PC-9 (cell line): ENCODE results near the gene OR2A5. TPM values are rescaled to one million over a fixed set of nuclear protein-coding genes. Genes with fewer than 3 reads are reported as not detected.

Source experiments
- BruUV-seq: library from RNA; stranded (reverse); fragments of 400-500 nt; replicated peaks from 2 replicates; lab custom pipeline; 2021; lab: Mats Ljungman, UMichigan
- CTCF ChIA-PET: fragments of 300-600 bp; sonication (Branson Sonifier 250); formaldehyde crosslinking; loops from one replicate; lab custom pipeline; 2022; ENCODE audit warnings: antibody characterized with exemption; lab: Charles Lee
- POLR2A ChIA-PET: fragments of 300-600 bp; sonication (Branson Sonifier 250); formaldehyde crosslinking; loops from one replicate; lab custom pipeline; 2022; ENCODE audit warnings: antibody characterized with exemption; ENCODE audit not compliant: unreplicated experiment; lab: Charles Lee
- DNase-seq, 2 experiments: peaks; one replicate each; pipeline versions ENCODE4 v3.0.0 to v3.0.0-alpha.2; 2015 to 2022; ENCODE audit warnings: mixed read lengths in 1 of 2
- H2AFZ ChIP-seq: fragments of 200-600 bp; sonication (generic); 2 replicates; pipeline ENCODE4 v1.8.1; 2017; ENCODE audit warnings: antibody characterized with exemption
- H3F3A ChIP-seq: fragments of 200-600 bp; sonication (generic); 2 replicates; pipeline ENCODE4 v1.8.1; 2017; ENCODE audit warnings: antibody characterized with exemption, mild to moderate bottlenecking, low read depth; ENCODE audit not compliant: insufficient read depth
- H3K27ac ChIP-seq: fragments of 200-600 bp; sonication (generic); 2 replicates; pipeline ENCODE4 v1.6.1; 2016; ENCODE audit warnings: mixed run types
- H3K27me3 ChIP-seq: fragments of 200-600 bp; sonication (generic); 2 replicates; pipeline ENCODE4 v1.6.1; 2016; ENCODE audit warnings: low read depth, mixed run types; ENCODE audit not compliant: insufficient read depth
- H3K36me3 ChIP-seq: fragments of 200-600 bp; sonication (generic); 2 replicates; pipeline ENCODE4 v1.6.1; 2016; ENCODE audit warnings: low read depth, mixed run types
- H3K4me1 ChIP-seq: fragments of 200-600 bp; sonication (generic); replicated peaks from 2 replicates; pipeline ENCODE4 v1.6.1; 2016; ENCODE audit warnings: mixed run types; ENCODE audit not compliant: insufficient read depth
- H3K4me2 ChIP-seq: fragments of 200-600 bp; sonication (generic); 2 replicates; pipeline ENCODE4 v1.6.1; 2017; ENCODE audit warnings: mixed run types
- H3K4me3 ChIP-seq: fragments of 200-600 bp; sonication (generic); 2 replicates; pipeline ENCODE4 v1.6.1; 2016; ENCODE audit warnings: mixed run types
- H3K79me2 ChIP-seq: fragments of 200-600 bp; sonication (generic); 2 replicates; pipeline ENCODE4 v1.6.1; 2017; ENCODE audit warnings: low read depth, mixed run types
- H3K9me2 ChIP-seq: fragments of 200-600 bp; sonication (generic); 2 replicates; pipeline ENCODE4 v1.8.1; 2017; ENCODE audit warnings: mild to moderate bottlenecking; ENCODE audit not compliant: insufficient read depth
- H3K9me3 ChIP-seq: fragments of 200-600 bp; sonication (generic); 2 replicates; pipeline ENCODE4 v1.8.1; 2016; ENCODE audit warnings: low read depth; ENCODE audit not compliant: insufficient read depth
- H4K20me1 ChIP-seq: fragments of 200-600 bp; sonication (generic); 2 replicates; pipeline ENCODE4 v1.8.1; 2017; ENCODE audit not compliant: insufficient read depth
- EZH2 ChIP-seq: fragments of 200-600 bp; sonication (generic); IDR thresholded peaks from 2 replicates; pipeline ENCODE4 v1.8.0; 2017; ENCODE audit warnings: antibody characterized with exemption, low read depth
- intact Hi-C: fragments of 100-400 bp; cut with micrococcal nuclease; formaldehyde crosslinking; loops from one replicate; pipeline ENCODE4 v1.10.0; 2022; ENCODE audit not compliant: unreplicated experiment
- total RNA-seq: library from RNA; stranded (reverse); gene quantifications from 2 replicates; pipeline ENCODE4 v1.2.3, GENCODE V29; 2021
- TF ChIP-seq, protein P1 (sequence below): fragments of 200-600 bp; sonication (generic); conservative IDR thresholded peaks from 2 replicates; pipeline ENCODE4 v1.6.1; 2017; ENCODE audit warnings: mixed run types, antibody characterized with exemption, mild to moderate bottlenecking, moderate library complexity

OR2A5 gene
- total RNA-seq, 1 experiment from 2014 or later, result not detected

DNA sequence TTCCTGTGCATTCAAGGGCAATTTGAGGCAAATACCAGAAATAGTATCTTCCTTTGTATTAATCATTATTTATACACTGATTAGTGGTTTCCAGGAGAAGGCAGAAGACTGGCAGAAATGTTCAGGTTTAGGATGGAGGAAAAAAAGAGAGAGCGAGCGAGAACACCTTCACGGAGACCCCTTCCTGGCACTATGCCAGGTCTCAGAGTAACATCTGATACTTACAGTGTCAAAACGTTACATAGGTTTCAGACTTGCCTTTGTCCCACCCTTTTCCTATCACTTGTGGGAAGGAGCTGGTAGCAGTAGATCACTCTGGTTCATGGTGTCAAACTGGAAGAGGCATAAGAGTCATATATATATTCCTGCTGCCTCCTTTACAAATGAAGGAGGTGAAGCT lies 38.0 kb downstream of the OR2A5 start:
- intact Hi-C loops, result no loop called here
- no peaks in the 10 kb centered on the region for H3K79me2 ChIP-seq
- TF ChIP-seq, protein P1, sequence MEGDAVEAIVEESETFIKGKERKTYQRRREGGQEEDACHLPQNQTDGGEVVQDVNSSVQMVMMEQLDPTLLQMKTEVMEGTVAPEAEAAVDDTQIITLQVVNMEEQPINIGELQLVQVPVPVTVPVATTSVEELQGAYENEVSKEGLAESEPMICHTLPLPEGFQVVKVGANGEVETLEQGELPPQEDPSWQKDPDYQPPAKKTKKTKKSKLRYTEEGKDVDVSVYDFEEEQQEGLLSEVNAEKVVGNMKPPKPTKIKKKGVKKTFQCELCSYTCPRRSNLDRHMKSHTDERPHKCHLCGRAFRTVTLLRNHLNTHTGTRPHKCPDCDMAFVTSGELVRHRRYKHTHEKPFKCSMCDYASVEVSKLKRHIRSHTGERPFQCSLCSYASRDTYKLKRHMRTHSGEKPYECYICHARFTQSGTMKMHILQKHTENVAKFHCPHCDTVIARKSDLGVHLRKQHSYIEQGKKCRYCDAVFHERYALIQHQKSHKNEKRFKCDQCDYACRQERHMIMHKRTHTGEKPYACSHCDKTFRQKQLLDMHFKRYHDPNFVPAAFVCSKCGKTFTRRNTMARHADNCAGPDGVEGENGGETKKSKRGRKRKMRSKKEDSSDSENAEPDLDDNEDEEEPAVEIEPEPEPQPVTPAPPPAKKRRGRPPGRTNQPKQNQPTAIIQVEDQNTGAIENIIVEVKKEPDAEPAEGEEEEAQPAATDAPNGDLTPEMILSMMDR, result no peak
- no peak for TF ChIP-seq EZH2
- 0 out of 2 replicates have a peak, but pooled peaks cover 4% of the 10 kb centered on the region for H3K9me3 ChIP-seq
- no TSS peak for BruUV-seq
- H3F3A ChIP-seq, result no peaks in the 10 kb centered on the region
- no peaks in the 10 kb centered on the region for H3K9me2 ChIP-seq
- no peaks in the 10 kb centered on the region for H3K27me3 ChIP-seq
- H3K4me3 ChIP-seq, result no peak overlapping the region
- H3K4me2 ChIP-seq, result no peak overlapping the region
- POLR2A ChIA-PET, result no interaction called here
- no peaks in the 10 kb centered on the region for H3K4me1 ChIP-seq
- H3K27ac ChIP-seq, result no peak overlapping the region
- no peak for DNase-seq
- no peaks in the 10 kb centered on the region; the same call in 1 of the 2 replicates for H4K20me1 ChIP-seq
- CTCF ChIA-PET, result no interaction called here
- no peak overlapping the region for H2AFZ ChIP-seq
- no peaks in the 10 kb centered on the region for H3K36me3 ChIP-seq

DNA sequence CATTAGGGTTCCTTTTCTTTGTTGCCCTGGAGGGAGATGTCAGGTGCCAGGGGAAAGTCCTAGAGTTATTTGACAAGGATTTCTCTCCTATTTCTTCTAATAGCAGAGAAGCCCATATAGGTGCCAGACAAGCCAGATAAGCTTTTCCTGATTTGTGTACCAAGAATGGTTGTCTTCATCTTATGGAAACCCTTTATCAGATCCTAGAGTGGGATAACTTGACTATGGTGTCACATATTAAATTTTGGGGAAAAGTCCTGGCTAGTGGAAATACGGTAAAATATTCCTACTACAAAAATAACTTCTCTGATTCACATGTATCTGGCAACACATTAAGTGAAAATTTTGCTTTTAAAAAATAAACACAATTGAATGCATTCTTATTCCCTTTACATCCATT lies 38.5 kb downstream of the OR2A5 start:
- H3K9me3 ChIP-seq, result 0 out of 2 replicates have a peak, but pooled peaks cover 4% of the 10 kb centered on the region
- H3K4me1 ChIP-seq, result no peaks in the 10 kb centered on the region
- no TSS peak for BruUV-seq
- no peaks in the 10 kb centered on the region for H3K36me3 ChIP-seq
- no peak overlapping the region for H3K4me2 ChIP-seq
- ChIA-PET CTCF (no interaction called here), POLR2A (no interaction called here)
- H3K27ac ChIP-seq, result no peak overlapping the region
- intact Hi-C loops, result no loop called here
- no peak for DNase-seq
- H2AFZ ChIP-seq, result no peak overlapping the region
- H3K4me3 ChIP-seq, result no peak overlapping the region
- H3K27me3 ChIP-seq, result no peaks in the 10 kb centered on the region
- no peaks in the 10 kb centered on the region; the same call in 1 of the 2 replicates for H3K9me2 ChIP-seq
- H3K79me2 ChIP-seq, result no peaks in the 10 kb centered on the region
- no peak for TF ChIP-seq EZH2
- TF ChIP-seq, protein P1, result no peak
- H3F3A ChIP-seq, result no peaks in the 10 kb centered on the region
- no peaks in the 10 kb centered on the region; the same call in 1 of the 2 replicates for H4K20me1 ChIP-seq

DNA sequence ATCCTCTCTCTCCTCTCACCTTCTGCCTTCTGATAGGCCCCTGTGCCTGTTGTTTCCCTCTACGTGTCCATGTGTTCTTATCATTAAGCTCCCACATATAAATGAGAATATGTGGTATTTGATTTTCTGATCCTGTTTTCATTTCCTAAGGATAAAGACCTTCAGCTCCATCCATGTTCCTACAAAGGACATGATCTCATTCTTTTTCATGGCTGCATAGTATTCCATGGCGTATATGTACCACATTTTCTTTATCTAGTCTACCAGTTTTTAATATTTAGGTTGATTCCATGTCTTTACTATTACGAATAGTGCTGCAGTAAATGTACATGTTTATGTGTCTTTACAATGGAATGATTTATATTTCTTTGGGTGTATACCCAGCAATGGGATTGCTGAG lies 41.9 kb downstream of the OR2A5 start:
- Histone ChIP-seq H3F3A (no peaks in the 10 kb centered on the region), H3K27ac (no peak overlapping the region), H3K9me2 (no peaks in the 10 kb centered on the region; the same call in 1 of the 2 replicates), H3K9me3 (0 out of 2 replicates have a peak, but pooled peaks cover 4% of the 10 kb centered on the region), H3K4me3 (no peak overlapping the region), H4K20me1 (no peaks in the 10 kb centered on the region; the same call in 1 of the 2 replicates), H2AFZ (no peak overlapping the region), H3K79me2 (no peaks in the 10 kb centered on the region), H3K4me2 (no peak overlapping the region), H3K4me1 (no peaks in the 10 kb centered on the region), H3K27me3 (no peaks in the 10 kb centered on the region), H3K36me3 (no peaks in the 10 kb centered on the region)
- no peak for DNase-seq
- ChIA-PET CTCF (no interaction called here), POLR2A (interaction anchor here (0.6 kb wide), 1 partner anchor 1710 kb away, joined by 3 read pairs; no protein-coding TSS in a partner anchor)
- intact Hi-C loops, result no loop called here
- no TSS peak for BruUV-seq
- no peak for TF ChIP-seq EZH2
- TF ChIP-seq, protein P1, result no peak
